Neural crest cell (in vitro differentiated cells): ENCODE results near the gene SLC43A2. TPM values are rescaled to one million over a fixed set of nuclear protein-coding genes. Genes with fewer than 3 reads are reported as not detected.

Experiments
- DNase-seq: peaks from one replicate; pipeline ENCODE4 v3.0.0; 2021; ENCODE audit warnings: low read depth, mixed read lengths, low spot score
- H3K27ac Mint-ChIP-seq: one replicate; pipeline ENCODE4 v1.8.0; 2021; ENCODE audit warnings: mild to moderate bottlenecking, mixed read lengths; ENCODE audit not compliant: unreplicated experiment
- H3K27me3 Mint-ChIP-seq: 2 replicates; pipeline ENCODE4 v1.8.0; 2021; ENCODE audit warnings: low read depth, mild to moderate bottlenecking, mixed read lengths
- H3K36me3 Mint-ChIP-seq: 2 replicates; pipeline ENCODE4 v1.8.0; 2021; ENCODE audit warnings: low read depth, mild to moderate bottlenecking, mixed read lengths
- H3K4me1 Mint-ChIP-seq: 2 replicates; pipeline ENCODE4 v1.8.0; 2021; ENCODE audit warnings: mixed read lengths
- H3K4me3 Mint-ChIP-seq: one replicate; pipeline ENCODE4 v1.8.0; 2021; ENCODE audit warnings: mild to moderate bottlenecking, mixed read lengths
- H3K9me3 Mint-ChIP-seq: 2 replicates; pipeline ENCODE4 v1.8.0; 2021; ENCODE audit warnings: mixed read lengths
- CTCF ChIP-seq: fragments of 200-600 bp; sonication (generic); conservative IDR thresholded peaks from 2 replicates; pipeline ENCODE4 v1.5.0; 2021; ENCODE audit warnings: antibody characterized with exemption, mild to moderate bottlenecking
- total RNA-seq: library from RNA; stranded (reverse); gene quantifications from 2 replicates; pipeline ENCODE4 v1.2.1, GENCODE V29; 2021

The SLC43A2 gene
- total RNA-seq, 1 donor from 2014 or later = 13.9 TPM

GRCh38 chr17:1612400-1612799 lies 16.2 kb downstream of the SLC43A2 start:
- Mint-ChIP-seq H3K4me3 (no peak overlapping the region), H3K27ac (no peak overlapping the region), H3K4me1 (peaks cover 7% of the 10 kb centered on the region), H3K36me3 (no peaks in the 10 kb centered on the region), H3K9me3 (no peaks in the 10 kb centered on the region), H3K27me3 (no peaks in the 10 kb centered on the region)
- DNase-seq = no peak
- TF ChIP-seq CTCF = no peak

- no peak overlapping the region for H3K4me3 Mint-ChIP-seq
- TF ChIP-seq CTCF = no peak
- no peaks in the 10 kb centered on the region for H3K27me3 Mint-ChIP-seq
- no peaks in the 10 kb centered on the region for H3K9me3 Mint-ChIP-seq
- DNase-seq = no peak
- no peaks in the 10 kb centered on the region for H3K36me3 Mint-ChIP-seq
- no peak overlapping the region for H3K27ac Mint-ChIP-seq
- peaks cover 14% of the 10 kb centered on the region for H3K4me1 Mint-ChIP-seq
These were observed 16.9 kb downstream of the SLC43A2 start for GRCh38 chr17:1611715-1612114.

- TF ChIP-seq CTCF = no peak
- H3K36me3 Mint-ChIP-seq = no peaks in the 10 kb centered on the region
These were observed 20.0 kb downstream of the SLC43A2 start for GRCh38 chr17:1608676-1609075.

GRCh38 chr17:1607971-1608320 lies 20.7 kb downstream of the SLC43A2 start:
- Mint-ChIP-seq H3K4me3 (no peak overlapping the region), H3K27me3 (no peaks in the 10 kb centered on the region), H3K9me3 (no peaks in the 10 kb centered on the region), H3K36me3 (no peaks in the 10 kb centered on the region), H3K27ac (no peak overlapping the region), H3K4me1 (peaks cover 14% of the 10 kb centered on the region)
- no peak for TF ChIP-seq CTCF
- no peak for DNase-seq

More at GRCh38 chr17:1608676-1609075, 20.0 kb downstream of the SLC43A2 start:
- DNase-seq = no peak
- Mint-ChIP-seq H3K27me3 (no peaks in the 10 kb centered on the region), H3K9me3 (no peaks in the 10 kb centered on the region), H3K27ac (no peak overlapping the region), H3K4me3 (no peak overlapping the region), H3K4me1 (peaks cover 14% of the 10 kb centered on the region)

- peaks cover 3% of the 10 kb centered on the region for H3K36me3 Mint-ChIP-seq
- no peak for DNase-seq
- no peak for TF ChIP-seq CTCF
- no peak overlapping the region for H3K27ac Mint-ChIP-seq
- peaks cover 14% of the 10 kb centered on the region for H3K4me1 Mint-ChIP-seq
- no peak overlapping the region for H3K4me3 Mint-ChIP-seq
- peaks cover 3% of the 10 kb centered on the region for H3K9me3 Mint-ChIP-seq
- H3K27me3 Mint-ChIP-seq = no peaks in the 10 kb centered on the region
These were observed 22.2 kb downstream of the SLC43A2 start for GRCh38 chr17:1606352-1606985.
